22Rv1 (cell line): ENCODE measurements around the gene GPS1.

Source experiments
- ZFX ChIP-seq: fragments of 450-650 bp; IDR thresholded peaks from 2 replicates; pipeline ENCODE4 v1.6.1; 2017; ENCODE audit warnings: antibody characterized with exemption, borderline replicate concordance
- TF ChIP-seq, protein P1 (sequence below): fragments of 450-650 bp; IDR thresholded peaks from 2 replicates; pipeline ENCODE4 v1.5.1; 2017; ENCODE audit warnings: mild to moderate bottlenecking

DNA sequence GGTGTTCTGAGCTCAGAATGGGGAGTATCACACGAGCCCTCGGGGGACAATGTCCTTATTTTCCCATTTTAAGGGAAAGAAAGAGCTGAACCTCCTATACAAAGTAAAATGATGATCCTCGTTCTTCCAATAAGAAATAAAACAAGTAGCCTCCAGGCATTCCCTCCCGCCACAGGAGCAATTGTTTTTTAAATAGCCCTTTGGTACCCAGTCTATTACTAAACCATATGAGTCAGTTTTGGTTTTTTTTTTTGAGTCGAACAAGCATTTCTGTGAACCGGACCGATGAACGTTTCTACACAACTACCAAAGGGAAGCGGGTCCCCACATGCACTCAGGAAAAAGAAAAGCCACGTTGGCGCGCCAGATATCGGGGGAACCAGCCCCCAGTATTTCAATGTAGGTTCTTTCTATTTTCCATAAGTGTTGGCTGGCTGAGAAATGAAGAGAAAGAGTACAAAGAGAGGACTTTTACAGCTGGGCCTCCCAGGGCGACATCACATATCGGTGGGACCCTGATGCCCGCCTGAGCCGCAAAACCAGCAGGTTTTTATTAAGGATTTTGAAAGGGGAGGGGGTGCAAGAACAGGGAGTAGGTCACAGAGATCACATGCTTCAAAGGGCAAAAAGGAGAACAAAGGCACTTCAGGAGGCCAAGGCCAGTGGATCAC lies 10.4 kb upstream of the GPS1 start:
- TF ChIP-seq, protein P1, sequence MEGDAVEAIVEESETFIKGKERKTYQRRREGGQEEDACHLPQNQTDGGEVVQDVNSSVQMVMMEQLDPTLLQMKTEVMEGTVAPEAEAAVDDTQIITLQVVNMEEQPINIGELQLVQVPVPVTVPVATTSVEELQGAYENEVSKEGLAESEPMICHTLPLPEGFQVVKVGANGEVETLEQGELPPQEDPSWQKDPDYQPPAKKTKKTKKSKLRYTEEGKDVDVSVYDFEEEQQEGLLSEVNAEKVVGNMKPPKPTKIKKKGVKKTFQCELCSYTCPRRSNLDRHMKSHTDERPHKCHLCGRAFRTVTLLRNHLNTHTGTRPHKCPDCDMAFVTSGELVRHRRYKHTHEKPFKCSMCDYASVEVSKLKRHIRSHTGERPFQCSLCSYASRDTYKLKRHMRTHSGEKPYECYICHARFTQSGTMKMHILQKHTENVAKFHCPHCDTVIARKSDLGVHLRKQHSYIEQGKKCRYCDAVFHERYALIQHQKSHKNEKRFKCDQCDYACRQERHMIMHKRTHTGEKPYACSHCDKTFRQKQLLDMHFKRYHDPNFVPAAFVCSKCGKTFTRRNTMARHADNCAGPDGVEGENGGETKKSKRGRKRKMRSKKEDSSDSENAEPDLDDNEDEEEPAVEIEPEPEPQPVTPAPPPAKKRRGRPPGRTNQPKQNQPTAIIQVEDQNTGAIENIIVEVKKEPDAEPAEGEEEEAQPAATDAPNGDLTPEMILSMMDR: no peak
- TF ChIP-seq ZFX: no peak
